Stimulated activated CD4-positive, alpha-beta T cell treated with anti-CD3 and anti-CD28 coated beads, Interleukin-4, amount 100 ng/mL, for 24 hours (primary cell): ENCODE measurements around the gene KRTAP4-5.
"Not testable (repeated sequence)": the region's sequence is repeated elsewhere in the genome, so short reads cannot be mapped to it uniquely, and the experiment has no call there.

Experiments
- DNase-seq: peaks from one replicate; pipeline ENCODE4 v3.0.0-alpha.2; 2020

The KRTAP4-5 gene

DNA sequence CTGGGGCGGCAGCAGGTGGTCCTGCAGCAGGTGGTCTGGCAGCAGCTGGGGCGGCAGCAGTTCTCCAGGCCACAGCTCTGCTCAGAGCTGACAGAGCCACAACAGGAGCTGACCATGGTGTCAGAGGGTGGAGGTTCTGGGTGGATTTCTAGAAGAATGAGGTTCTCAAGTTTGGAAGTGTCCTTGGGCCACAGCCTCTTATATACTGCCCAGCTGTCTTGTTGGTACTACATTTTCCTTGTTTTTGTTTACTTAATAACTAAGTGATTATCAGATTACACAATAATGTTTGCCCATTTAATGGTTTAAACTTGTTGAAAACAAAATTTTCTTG, at the start of gene KRTAP4-5:
KRTAP4-5 (minus strand) TSS at position 174 of the 334 bp plus-strand sequence; CDS start at position 116, 58 bp downstream.
- no peak for DNase-seq

DNA sequence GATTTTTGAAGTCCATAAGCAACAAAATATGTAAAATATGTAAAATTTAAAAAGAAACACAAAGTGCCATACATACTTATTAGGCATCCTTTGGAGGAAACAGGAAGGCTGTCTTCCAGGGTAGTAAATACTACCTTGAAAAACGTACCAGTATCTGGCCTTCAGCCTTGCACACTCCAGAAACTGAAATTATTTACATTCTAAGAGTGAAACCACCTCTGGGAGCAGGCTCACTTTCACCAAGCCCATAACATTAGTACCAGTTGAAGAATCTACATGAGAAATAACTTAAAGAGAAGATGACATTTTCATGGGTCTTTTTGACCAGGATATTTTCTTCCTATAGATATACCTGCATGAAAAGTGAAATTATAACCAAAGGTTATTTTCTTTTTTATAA, 46.4 kb upstream of the KRTAP4-5 start:
- no peak for DNase-seq

DNA sequence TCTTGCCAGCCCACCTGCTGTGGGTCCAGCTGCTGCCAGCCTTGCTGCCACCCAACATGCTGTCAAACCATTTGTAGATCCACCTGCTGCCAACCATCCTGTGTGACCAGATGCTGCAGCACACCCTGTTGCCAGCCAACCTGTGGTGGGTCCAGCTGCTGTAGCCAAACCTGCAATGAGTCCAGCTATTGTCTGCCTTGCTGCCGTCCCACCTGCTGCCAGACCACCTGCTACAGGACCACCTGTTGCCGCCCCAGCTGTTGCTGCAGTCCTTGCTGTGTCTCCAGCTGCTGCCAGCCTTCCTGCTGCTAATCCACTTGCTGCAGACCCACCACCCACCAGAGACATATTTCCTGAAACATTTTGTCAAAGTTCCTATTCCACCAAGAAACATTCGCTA, 40.7 kb upstream of the KRTAP4-5 start:
- no peak for DNase-seq

DNA sequence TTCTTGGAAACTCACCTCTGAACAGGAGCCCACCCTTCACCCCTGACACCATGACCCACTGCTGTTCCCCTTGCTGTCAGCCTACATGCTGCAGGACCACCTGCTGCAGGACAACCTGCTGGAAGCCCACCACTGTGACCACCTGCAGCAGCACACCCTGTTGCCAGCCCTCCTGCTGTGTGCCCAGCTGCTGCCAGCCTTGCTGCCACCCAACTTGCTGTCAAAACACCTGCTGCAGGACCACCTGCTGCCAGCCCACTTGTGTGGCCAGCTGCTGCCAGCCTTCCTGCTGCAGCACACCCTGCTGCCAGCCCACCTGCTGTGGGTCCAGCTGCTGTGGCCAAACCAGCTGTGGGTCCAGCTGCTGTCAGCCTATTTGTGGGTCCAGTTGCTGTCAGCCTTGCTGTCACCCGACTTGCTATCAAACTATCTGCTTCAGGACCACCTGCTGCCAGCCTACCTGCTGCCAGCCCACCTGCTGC, 40.3 kb upstream of the KRTAP4-5 start, which contains the start of gene KRTAP9-1:
KRTAP9-1 (plus strand) TSS at position 51 of the 482 bp plus-strand sequence; CDS start at position 51, 0 bp downstream.
- DNase-seq: not testable (repeated sequence)

DNA sequence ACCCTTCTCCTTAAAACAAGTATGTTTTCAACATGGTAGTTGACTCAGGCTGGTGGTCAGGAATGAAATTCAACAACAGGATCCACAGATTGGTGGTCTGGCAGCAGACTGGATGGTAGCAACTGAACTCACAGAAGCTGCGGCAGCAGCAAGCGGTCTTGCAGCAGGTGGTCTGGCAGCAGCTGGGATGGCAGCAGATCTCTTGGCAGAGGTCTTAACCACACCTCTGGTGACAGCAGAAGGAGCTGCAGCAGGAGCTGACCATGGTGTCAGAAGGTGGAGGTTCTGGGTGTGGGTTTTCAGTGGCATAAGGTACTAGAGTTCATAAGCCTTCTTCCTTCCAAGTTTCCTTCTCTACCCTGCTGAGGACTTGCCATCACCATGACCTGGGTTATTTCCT, 37.2 kb upstream of the KRTAP4-5 start:
- DNase-seq: no peak

DNA sequence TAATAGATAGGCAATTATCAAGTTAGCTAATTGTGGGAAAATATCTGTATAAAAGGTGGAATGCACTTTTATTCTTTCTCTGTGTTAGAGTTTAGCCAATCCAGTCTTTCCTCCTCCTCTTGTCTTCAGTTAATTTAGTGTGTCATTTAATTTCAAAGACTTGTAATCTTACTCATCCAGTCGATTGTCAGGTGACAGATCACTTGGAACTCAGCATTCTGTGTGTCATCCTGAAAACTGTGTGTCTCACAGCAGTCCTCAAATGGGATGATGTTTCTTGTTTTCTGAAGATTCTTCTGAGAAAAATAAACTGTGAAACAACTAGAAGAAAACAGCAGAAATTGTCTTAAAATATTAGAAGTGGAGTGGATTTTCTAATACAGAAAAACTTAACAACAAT, 35.4 kb upstream of the KRTAP4-5 start:
- no peak for DNase-seq

DNA sequence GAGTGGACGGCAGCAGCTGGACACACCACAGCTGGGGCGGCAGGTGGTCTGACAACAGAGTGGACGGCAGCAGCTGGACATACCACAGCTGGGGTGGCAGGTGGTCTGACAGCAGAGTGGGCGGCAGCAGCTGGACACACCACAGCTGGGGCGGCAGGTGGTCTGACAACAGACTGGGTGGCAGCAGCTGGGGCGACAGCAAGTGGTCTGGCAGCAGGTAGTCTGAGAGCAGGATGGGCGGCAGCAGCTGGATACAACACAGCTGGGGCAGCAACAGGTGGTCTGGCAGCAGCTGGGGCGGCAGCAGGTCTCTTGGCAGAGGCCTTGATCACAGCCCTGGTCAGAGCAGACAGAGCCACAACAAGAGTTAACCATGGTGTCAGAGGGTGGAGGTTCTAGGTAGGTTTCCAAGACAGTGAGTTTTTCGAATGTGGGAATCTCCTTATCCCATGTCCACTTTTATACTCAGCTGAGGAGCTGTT, 34.9 kb upstream of the KRTAP4-5 start, which contains the start of gene KRTAP4-1:
KRTAP4-1 (minus strand) TSS at position 432 of the 482 bp plus-strand sequence; CDS start at position 375, 57 bp downstream.
- no peak for DNase-seq

DNA sequence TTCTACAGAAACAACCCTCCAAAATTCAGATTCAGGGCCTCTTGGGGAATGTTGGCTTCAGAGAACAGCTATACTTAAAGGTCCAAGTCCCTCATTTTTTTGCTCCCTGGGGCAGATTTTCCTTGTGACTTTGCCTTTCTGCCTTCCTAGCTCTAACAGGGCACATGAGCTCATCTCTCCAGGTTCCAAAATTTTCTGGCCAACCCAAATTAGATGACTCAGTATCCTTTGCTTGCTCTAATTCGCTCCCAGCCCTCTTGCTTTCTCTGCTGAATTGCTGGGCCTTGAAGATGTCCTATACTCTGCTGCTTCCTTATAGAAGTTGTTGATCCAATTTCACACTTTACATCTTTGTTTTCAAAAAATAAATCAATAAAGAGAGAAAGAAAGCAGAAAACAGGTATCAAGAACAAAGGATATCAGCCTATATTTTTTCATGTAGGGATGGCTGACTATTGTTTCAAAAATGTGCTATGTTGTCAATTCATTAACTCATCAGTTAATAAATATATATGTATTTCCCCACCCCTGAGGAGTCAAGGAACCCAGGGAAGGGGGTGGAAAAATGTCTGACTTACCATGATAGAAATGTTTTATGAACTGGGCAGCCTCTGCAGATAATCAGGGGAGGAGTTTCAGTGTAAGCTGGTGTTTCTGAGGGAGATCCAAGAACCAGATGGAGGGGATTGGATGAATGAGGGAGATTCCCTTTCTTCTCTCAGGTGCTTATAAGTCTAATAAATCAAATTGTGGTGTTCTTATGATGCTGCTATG, 29.4 kb upstream of the KRTAP4-5 start:
- no peak for DNase-seq

DNA sequence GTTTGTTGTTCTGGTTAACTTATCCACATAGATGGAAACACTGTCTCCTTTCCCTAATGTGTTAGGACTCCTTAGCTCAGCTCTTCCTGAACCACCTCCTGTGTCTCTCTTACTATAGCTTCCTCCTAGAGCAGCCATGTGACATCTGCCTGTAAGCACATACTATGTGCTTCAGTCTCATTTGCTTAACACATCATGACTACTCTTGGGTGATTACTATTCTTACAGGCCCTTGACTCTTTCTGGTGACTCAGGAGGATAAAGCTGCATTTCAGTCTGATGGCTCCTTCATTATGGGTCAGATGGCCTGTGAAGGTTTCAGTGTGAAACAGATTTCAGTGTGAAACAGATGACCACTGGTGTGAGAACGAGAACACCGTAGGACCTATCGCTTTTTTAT, 28.7 kb upstream of the KRTAP4-5 start:
- DNase-seq: no peak

DNA sequence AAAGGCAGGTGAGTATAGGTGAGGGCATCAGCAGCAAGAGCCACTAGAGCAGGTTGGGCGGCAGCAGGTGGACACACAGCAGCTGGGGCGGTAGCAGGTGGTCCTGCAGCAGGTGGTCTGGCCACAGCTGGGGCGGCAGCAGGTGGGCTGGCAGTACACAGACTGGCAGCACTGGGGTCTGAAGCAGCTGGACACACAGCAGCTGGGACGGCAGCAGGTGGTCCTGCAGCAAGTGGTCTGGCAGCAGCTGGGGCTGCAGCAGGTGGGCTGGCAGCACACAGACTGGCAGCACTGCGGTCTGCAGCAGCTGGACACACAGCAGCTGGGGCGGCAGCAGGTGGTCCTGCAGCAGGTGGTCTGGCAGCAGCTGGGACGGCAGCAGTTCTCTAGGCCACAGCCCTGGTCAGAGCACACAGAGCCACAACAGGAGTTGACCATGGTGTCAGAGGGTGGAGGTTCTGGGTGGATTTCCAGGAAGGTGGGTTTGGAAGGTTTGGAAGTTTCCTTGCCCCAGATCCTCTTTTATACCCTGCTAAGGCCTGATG, 28.2 kb upstream of the KRTAP4-5 start, which contains the start of gene KRTAP4-2:
KRTAP4-2 (minus strand) TSS at position 495 of the 545 bp plus-strand sequence; CDS start at position 438, 57 bp downstream.
- DNase-seq: no peak

DNA sequence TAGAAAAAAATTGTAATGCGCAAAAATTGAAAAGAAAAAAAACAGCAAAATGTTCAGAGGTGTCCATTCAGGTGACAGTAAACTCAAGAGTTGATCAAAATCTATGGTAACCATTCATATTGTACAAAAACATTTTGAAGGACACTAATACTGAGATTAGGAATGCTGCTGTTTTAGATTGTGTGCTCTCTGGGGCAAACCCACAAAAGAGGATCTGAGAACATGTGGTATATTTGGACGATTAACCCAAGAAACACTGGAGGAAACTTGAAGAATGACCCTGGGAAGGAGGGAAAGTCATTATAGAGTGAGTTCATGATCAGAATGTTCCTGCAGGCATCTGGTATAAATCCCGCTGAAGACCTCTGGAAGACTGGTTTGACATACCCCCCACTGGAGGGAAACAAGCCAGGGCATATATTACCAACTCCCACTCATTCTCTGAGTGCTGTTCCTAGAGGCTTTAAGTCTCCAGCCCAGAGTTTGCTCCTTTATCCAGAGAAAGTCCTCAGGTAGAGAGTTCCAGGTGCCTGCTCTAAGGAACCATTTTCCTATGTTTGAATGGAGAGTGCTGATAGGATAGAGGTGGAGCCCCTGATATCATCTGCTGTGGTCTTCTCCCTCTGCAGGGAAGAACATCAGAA, 27.2 kb upstream of the KRTAP4-5 start:
- DNase-seq: no peak

DNA sequence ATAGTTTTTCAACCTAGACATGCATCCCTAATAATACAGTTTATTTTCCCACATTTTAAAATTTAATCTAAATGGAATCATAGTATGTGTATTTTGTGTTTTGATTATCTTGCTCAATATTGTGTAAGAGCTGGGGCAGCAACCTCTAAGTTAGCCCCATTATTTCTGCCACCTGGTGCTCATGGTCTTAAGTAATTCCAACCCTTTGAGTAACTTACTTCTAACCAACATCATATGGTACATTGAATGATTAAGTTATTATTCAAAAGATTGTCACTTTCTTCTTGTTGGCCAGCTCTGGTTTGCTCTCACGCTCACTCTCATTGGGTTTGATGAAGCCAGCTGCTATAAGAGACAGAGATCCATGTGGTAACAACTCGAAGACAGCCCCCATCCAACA, 22.3 kb upstream of the KRTAP4-5 start:
- DNase-seq: no peak

DNA sequence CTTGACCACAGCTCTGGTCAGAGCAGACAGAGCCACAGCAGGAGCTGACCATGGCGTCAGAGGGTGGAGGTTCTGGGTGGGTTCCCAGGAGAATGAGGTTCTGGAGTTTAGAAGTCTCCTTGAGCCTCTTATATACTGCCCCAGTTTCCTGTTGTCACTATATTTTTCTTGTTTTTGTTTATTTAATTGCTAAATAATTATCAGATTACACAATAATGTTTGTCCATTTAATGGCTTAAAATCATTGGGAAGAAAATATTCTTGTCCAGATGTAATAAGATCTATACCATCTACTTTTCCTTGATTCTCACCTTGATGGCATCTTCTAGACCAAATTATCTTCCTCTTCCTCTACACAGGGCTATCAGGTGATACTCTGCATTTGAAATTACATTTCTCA, 18.5 kb upstream of the KRTAP4-5 start, which contains the start of gene KRTAP4-3:
KRTAP4-3 (minus strand) TSS at position 101 of the 400 bp plus-strand sequence; CDS start at position 52, 49 bp downstream.
- DNase-seq: no peak

DNA sequence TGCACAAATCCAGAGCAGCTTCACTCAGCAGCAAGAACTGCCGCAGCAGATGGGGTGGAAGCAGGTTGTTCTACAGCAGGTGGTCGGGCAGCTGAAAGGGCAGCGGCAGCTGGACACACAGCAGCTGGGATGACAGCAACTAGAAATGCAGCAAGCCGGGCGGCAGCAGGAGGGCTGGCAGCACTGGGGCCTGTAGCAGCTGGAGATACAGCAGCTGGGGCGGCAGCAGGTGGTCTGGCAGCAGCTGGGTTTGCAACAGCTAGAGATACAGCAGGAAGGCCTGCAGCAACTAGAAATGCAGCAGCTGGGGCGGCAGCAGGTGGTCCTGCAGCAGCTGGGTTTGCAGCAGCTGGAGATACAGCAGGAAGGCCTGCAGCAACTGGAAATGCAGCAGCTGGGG, 17.9 kb upstream of the KRTAP4-5 start:
- DNase-seq: no peak

DNA sequence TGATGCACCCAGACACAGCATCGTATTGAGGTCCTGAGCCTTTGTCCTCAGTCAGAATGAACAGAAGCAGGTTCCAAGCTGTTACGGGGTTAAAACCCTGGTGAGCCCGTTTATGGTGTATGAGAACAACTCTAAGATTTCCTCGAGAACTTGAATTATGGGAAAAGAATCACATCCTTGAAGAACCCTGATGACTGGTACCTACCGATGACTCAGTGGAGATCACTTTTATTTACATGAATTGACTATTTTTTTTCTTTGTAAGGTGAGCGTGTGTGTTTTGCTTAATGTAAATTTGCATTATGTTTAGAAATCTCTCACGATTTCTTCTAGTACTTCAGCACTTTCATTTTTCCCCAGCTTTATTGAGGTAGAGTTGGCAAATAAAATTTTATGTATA, 14.2 kb upstream of the KRTAP4-5 start:
- DNase-seq: no peak

DNA sequence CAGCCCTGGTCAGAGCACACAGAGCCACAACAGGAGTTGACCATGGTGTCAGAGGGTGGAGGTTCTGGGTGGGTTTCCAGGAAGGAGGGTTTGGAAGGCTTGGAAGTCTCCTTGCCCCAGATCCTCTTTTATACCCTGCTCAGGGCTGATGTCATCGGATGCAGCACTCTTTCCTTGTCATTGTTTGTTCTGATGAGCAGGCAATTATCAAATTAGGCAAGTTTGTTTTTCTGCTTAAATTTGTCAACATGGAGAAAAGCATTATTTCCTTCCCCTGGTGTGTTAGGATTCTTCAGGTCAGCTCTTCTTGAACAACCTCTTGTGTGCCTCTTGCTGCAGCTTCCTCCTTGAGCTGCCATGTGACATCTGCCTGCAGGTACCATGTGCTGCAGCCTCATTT, 11.0 kb upstream of the KRTAP4-5 start, which contains the start of gene KRTAP4-4:
KRTAP4-4 (minus strand) TSS at position 101 of the 400 bp plus-strand sequence; CDS start at position 44, 57 bp downstream.
- no peak for DNase-seq

DNA sequence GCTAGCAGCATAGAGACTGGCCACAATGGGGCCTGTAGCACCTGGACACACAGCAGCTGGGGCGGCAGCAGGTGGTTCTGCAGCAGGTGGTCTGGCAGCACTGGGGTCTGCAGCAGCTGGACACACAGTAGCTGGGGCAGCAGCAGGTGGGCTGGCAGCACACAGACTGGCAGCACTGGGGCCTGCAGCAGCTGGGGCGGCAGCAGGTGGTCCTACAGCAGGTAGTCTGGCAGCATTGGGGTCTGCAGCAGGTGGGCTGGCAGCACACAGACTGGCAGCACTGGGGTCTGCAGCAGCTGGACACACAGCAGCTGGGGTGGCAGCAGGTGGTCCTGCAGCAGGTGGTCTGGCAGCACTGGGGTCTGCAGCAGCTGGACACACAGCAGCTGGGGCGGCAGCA, 10.6 kb upstream of the KRTAP4-5 start:
- DNase-seq: not testable (repeated sequence)

DNA sequence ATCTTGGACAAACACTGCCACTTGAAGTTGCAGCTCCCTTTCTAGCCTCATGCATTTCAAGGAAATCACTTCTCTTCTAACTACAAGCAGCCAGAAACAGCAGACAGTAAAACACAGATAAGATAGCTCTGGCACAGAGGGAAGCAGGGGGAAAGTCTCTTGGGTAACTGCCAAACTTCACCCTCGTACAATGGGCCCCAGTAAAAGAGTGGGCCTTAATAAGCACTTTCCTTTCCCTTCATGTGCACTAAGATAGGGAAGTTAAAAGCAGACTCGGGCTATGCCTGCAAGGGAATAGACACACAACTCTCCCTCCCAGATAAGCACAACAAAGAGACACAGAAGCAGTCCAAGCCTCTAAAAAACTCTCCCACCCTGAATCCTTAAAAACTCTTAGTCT, 4.2 kb upstream of the KRTAP4-5 start:
- no peak for DNase-seq

DNA sequence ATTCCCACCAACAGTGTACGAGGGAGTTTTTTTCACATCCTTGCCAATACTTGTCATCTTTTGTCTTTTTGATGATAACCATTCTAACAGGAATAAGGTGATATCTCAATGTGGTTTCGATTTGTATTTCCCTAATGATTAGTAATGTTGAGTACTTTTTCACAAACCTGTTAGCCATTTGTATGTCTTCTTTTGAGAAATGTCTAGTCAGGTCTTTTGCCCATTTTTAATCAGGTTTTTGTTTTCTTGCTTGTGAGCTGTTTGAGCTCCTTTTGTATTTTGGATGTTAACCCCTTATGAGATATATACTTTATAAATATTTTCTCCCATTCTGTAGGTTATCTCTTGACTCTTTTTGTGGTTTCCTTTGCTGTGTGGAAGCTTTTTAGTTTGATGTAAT, 1.9 kb upstream of the KRTAP4-5 start:
- no peak for DNase-seq

DNA sequence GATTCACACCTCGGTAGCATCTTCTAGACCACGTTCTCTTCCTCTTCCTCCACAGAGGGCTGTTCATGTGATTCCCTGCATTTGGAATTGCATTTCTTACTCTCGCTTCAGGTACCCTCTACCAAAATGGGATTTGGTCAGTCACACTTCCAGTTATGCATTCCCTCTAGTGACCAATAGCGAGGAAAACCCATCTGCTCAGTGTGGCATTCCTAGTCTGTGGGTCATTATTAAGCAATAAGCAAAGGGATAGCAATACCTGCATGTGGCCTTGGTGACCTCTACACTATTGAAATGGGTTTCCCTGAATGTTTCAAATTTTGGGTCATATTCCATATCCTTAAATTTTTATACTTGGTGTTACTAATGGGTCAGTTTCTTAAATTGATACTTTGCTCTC, 401 bp upstream of the KRTAP4-5 start:
- no peak for DNase-seq

DNA sequence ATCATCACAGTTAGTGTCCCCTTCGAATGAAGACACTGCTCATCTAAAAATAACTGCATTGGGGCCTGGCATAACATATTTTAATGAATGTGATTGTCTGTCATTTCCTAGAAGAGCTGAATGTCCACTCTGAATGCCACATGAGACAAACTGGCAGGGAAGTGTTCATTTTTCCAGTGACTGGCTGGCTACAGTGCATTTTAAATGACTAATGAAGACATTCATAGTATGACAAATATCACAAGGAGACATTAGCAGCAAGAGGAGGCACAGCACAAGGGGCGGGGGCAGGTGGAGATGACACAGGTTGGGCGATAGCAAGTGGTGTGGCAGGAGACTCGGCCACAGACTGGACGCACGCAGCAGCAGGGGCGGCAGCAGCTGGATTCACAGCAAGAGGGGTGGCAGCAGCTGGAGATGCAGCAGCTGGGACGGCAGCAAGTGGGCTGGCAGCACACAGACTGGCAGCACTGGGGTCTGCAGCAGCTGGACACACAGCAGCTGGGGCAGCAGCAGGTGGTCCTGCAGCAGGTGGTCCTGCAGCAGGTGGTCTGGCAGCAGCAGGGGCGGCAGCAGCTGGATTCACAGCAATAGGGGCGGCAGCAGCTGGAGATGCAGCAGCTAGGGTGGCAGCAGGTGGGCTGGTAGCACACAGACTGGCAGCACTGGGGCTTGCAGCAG, 514 bp downstream of the KRTAP4-5 start:
- not testable (repeated sequence) for DNase-seq

DNA sequence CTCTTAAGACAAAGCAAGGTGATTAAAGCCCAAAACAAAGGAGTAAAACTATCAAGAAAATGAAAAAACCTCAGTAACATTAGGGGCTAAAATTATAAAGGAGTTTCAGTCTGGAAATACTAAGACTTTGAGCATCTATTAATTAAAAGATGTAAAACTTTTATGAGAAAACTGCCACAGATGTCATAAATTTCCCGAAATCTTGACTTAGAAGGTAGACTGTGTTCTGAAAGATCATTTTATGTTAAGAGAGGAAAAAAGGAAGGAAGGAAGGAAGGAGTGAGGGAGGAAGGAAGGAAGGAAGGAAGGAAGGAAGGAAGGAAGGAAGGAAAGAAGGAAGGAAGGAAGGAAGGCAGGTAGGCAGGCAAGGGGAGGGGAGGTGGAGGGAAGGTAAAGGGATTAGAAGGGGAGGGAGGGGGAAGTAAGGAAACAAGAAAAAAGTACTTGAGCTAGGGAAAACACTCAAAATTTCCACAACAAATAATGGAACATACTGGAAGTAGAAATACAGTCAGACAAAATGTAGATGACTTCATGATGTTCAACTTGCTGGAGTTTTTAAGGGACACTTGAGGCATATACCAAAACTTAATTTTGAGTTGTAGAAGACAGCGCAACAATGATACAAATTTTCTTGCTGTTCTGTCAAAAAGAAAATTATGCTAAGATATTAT, 2.0 kb downstream of the KRTAP4-5 start:
- no peak for DNase-seq
